Esophagus muscularis mucosa (tissue), 4 donors: ENCODE results near the gene SERINC5. TPM values are rescaled to one million over a fixed set of nuclear protein-coding genes. Genes with fewer than 3 reads are reported as not detected.

ENCODE experiments used
- DNase-seq: peaks from one replicate; pipeline ENCODE4 v3.0.0-alpha.2; 2017; ENCODE audit errors: extremely low spot score
- H3K27ac ChIP-seq, 4 donors: fragments of 200-600 bp; sonication (generic); replicated peaks in 1 of 4; 1 replicate in 3 of 4; 2 replicates in 1 of 4; pipeline ENCODE4 v1.5.1; 2016 to 2019; ENCODE audit warnings: mild to moderate bottlenecking in 1 of 4
- H3K27me3 ChIP-seq, 4 donors: fragments of 200-600 bp; sonication (generic); one replicate each; pipeline versions ENCODE4 v1.5.1 to v1.6.0; 2016 to 2019
- H3K36me3 ChIP-seq, 4 donors: fragments of 200-600 bp; sonication (generic); one replicate each; pipeline ENCODE4 v1.5.1; 2016 to 2019
- H3K4me1 ChIP-seq, 4 donors: fragments of 200-600 bp; sonication (generic); one replicate each; pipeline ENCODE4 v1.5.1; 2016 to 2019
- H3K4me3 ChIP-seq, 4 donors: fragments of 200-600 bp; sonication (generic); 1 replicate in 2 of 4; 2 replicates in 2 of 4; pipeline ENCODE4 v1.5.1; 2016 to 2019; ENCODE audit warnings: mild to moderate bottlenecking in 4 of 4, moderate library complexity in 1 of 4
- H3K9me3 ChIP-seq, 4 donors: fragments of 200-600 bp; sonication (generic); 1 replicate in 3 of 4; 2 replicates in 1 of 4; pipeline ENCODE4 v1.5.1; 2016 to 2019
- EP300 ChIP-seq: sonication (generic); formaldehyde crosslinking; IDR thresholded peaks from one replicate; pipeline ENCODE4 v1.6.1; 2017; ENCODE audit warnings: antibody characterized with exemption
- POLR2A ChIP-seq: fragments of 450-650 bp; IDR thresholded peaks from one replicate; pipeline ENCODE4 v1.6.1; 2017; ENCODE audit warnings: antibody characterized with exemption, moderate library complexity, mild to moderate bottlenecking, low read depth
- POLR2AphosphoS5 ChIP-seq, 2 donors: sonication (generic); formaldehyde crosslinking; IDR thresholded peaks; one replicate each; pipeline ENCODE4 v1.6.1; 2017; ENCODE audit warnings: antibody characterized with exemption in 2 of 2
- WGBS: methylation state at CpG from one replicate; pipeline ENCODE4 v1.1.5; 2018; 5-methylcytosine and 5-hydroxymethylcytosine counted together
- intact Hi-C: fragments of 100-400 bp; cut with DNase I; formaldehyde crosslinking; loops from one replicate; pipeline ENCODE4 v1.15.1; 2023
- total RNA-seq, 4 donors: library from RNA; depleted of rRNA; stranded (reverse); fragments of >200 nt; gene quantifications; one replicate each; pipeline versions ENCODE4 v1.1.0 to v1.2.1, GENCODE V29; 2016
- TF ChIP-seq, protein P1 (sequence below), 3 experiments: fragments of 200-600 bp in 2 of 3; fragments of 450-650 bp in 1 of 3; sonication (generic) in 2 of 3; IDR thresholded peaks; one replicate each; pipeline ENCODE4 v1.5.1; 2017 to 2019; ENCODE audit warnings: antibody characterized with exemption in 3 of 3, mild to moderate bottlenecking in 2 of 3, moderate library complexity in 1 of 3

The SERINC5 gene
- total RNA-seq, 4 donors from 2014 or later: 5.8 to 9.1 (median 8.3) TPM

DNA sequence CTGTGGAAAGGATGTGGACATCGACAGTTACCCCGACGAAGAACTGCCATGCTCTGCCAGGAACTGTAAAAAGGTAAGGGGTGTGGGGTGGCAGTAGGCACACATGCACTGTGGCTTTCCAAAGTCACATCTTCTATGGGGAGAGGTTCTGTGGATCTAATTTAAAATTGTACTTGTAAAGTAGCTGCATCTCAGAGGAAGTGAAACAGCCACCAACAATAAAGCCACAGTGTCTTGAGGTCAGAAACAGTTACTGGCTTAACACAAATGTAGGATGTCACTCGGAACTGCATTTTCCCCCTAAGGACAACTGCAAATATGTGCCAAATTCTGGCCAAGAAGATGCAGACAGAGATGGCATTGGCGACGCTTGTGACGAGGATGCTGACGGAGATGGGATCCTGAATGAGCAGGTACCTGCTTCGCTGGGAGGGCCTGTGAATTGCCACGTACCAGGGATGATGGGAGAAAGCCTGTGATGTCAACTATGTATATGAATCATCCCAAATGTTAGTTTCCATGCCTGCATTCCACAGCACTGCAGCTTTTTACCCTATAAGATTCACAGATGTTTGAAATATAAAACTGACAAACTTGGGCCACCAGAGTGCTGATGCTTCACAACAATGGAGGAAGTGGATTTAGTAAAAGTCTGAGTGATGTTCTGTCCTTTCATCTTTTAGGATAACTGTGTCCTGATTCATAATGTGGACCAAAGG, 185.4 kb downstream of the SERINC5 start:
- no peak for TF ChIP-seq POLR2AphosphoS5 (IDR thresholded peaks at IDR 0.05)
- TF ChIP-seq POLR2A: no peak
- no peak for TF ChIP-seq EP300
- TF ChIP-seq, protein P1, sequence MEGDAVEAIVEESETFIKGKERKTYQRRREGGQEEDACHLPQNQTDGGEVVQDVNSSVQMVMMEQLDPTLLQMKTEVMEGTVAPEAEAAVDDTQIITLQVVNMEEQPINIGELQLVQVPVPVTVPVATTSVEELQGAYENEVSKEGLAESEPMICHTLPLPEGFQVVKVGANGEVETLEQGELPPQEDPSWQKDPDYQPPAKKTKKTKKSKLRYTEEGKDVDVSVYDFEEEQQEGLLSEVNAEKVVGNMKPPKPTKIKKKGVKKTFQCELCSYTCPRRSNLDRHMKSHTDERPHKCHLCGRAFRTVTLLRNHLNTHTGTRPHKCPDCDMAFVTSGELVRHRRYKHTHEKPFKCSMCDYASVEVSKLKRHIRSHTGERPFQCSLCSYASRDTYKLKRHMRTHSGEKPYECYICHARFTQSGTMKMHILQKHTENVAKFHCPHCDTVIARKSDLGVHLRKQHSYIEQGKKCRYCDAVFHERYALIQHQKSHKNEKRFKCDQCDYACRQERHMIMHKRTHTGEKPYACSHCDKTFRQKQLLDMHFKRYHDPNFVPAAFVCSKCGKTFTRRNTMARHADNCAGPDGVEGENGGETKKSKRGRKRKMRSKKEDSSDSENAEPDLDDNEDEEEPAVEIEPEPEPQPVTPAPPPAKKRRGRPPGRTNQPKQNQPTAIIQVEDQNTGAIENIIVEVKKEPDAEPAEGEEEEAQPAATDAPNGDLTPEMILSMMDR (IDR thresholded peaks at IDR 0.05): no peak
- H3K27me3 ChIP-seq: no peaks in the 10 kb centered on the region
- 69% methylated on average over 10 of the region's 10 CpGs for WGBS
- intact Hi-C loops: no loop called here
- no peak for DNase-seq
- H3K36me3 ChIP-seq: peaks cover 0 to 20% (median 0%) of the 10 kb centered on the region in 4 donors
- no peak overlapping the region for H3K4me3 ChIP-seq
- peaks cover 4 to 14% (median 9%) of the 10 kb centered on the region in 4 donors for H3K4me1 ChIP-seq
- H3K27ac ChIP-seq: peak overlapping the region in 1 of 4 donors; percentile 5
- no peaks in the 10 kb centered on the region for H3K9me3 ChIP-seq

DNA sequence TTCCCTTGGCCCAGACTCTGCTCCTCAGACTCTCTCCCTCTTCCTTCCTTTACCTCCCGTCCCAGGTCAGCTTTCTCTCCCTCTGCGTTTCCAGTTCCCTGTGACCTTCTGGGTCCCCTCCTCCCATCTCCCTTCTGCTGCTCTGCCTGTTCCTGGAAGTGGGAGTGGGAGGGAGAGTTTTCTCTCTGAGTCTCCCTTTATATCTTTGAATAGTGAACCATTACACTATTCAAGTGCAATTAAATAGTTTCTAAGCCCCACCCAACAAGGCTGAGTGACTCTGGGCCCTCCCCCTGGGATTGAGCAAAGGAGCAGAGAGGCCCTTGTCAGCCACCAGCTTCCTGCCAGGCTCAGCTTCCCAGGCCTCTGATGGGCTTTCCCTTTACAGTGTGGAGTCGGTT, 185.9 kb downstream of the SERINC5 start:
- Histone ChIP-seq H3K27me3 (no peaks in the 10 kb centered on the region), H3K4me3 (no peak overlapping the region), H3K4me1 (peaks cover 4 to 14% (median 9%) of the 10 kb centered on the region in 4 donors), H3K9me3 (no peaks in the 10 kb centered on the region), H3K36me3 (peaks cover 0 to 20% (median 0%) of the 10 kb centered on the region in 4 donors), H3K27ac (peak overlapping the region in 2 of 4 donors; percentile 5 to 28)
- TF ChIP-seq POLR2A (no peak), EP300 (no peak), POLR2AphosphoS5 (IDR thresholded peaks at IDR 0.05) (no peak)
- TF ChIP-seq, protein P1 (IDR thresholded peaks at IDR 0.05): no peak
- 26% methylated on average over 3 of the region's 3 CpGs for WGBS
- intact Hi-C loops: no loop called here
- DNase-seq: no peak

DNA sequence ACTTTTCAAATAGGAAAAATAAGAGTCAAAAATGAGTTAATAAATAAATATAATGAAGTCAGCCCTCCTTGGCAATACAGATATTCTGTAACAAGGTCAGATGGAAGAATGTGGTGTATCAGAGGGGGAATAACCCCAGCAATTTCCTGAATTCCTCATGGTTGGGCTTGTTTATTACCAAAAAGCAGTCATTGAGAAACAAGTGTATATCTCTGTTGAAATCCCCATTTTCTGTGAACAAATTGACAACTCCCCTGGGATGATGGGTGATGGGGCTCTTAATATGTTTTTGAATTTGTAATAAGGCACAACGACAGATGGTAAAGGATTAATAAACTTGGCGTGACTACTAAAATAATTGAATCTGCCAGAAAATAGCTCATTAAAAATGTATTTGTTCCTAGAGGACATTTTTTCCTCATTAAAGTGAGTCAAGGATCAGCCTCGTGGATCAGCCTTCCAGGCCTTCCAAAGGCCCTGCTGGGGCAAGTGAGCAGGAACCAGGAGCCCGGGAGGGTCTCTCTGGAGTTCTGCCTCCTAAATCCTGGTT, 186.5 kb downstream of the SERINC5 start:
- Histone ChIP-seq H3K27me3 (no peaks in the 10 kb centered on the region), H3K36me3 (peaks cover 0 to 20% (median 0%) of the 10 kb centered on the region in 4 donors), H3K4me1 (peaks cover 4 to 14% (median 9%) of the 10 kb centered on the region in 4 donors), H3K9me3 (no peaks in the 10 kb centered on the region), H3K27ac (peak overlapping the region in 2 of 4 donors; percentile 5 to 28), H3K4me3 (no peak overlapping the region)
- whole genome bisulfite sequencing: 73% methylated on average over 3 of the region's 4 CpGs
- TF ChIP-seq POLR2A: no peak
- TF ChIP-seq POLR2AphosphoS5 (IDR thresholded peaks at IDR 0.05): no peak
- TF ChIP-seq EP300: no peak
- TF ChIP-seq, protein P1 (IDR thresholded peaks at IDR 0.05): no peak
- intact Hi-C loops: no loop called here
- DNase-seq: no peak

DNA sequence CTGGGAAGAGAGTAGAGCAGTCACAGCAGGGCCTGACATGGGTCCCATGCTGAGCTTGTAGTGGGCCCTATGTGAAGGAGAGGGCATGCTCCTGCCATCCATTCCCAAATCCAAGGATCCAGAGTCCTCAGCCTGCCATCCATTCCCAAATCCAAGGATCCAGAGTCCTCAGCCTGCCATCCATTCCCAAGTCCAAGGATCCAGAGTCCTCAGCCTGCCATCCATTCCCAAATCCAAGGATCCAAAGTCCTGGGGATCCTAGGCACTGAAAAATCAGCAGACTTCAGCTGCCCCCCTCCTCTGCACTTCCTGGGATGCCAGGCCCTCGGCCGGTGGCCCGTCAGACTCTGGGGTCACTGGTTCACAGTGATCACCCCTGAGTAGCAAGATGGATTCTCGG, 187.1 kb downstream of the SERINC5 start:
- 93% methylated on average over 4 of the region's 4 CpGs for WGBS
- Histone ChIP-seq H3K9me3 (no peaks in the 10 kb centered on the region), H3K4me1 (peaks cover 4 to 14% (median 9%) of the 10 kb centered on the region in 4 donors), H3K27ac (no peak overlapping the region), H3K4me3 (no peak overlapping the region), H3K27me3 (no peaks in the 10 kb centered on the region), H3K36me3 (peaks cover 0 to 20% (median 0%) of the 10 kb centered on the region in 4 donors)
- DNase-seq: no peak
- intact Hi-C loops: no loop called here
- TF ChIP-seq POLR2A (no peak), EP300 (no peak), POLR2AphosphoS5 (IDR thresholded peaks at IDR 0.05) (no peak)
- TF ChIP-seq, protein P1 (IDR thresholded peaks at IDR 0.05): no peak
